Ascending aorta (tissue), 2 donors: ENCODE results near the gene XRCC3. TPM values are rescaled to one million over a fixed set of nuclear protein-coding genes. Genes with fewer than 3 reads are reported as not detected.
A peak's percentile ranks its signal among the peaks of the same experiment; 100 is the strongest.

ENCODE experiments used
- DNase-seq, 2 donors: peaks; one replicate each; pipeline ENCODE4 v3.0.0-alpha.2; 2019; ENCODE audit warnings: low spot score in 2 of 2
- H3K27ac ChIP-seq, 2 donors: fragments of 200-600 bp; sonication (generic); one replicate each; pipeline ENCODE4 v1.5.1; 2016 to 2017; ENCODE audit warnings: mild to moderate bottlenecking in 1 of 2
- H3K27me3 ChIP-seq: fragments of 200-600 bp; sonication (generic); one replicate; pipeline ENCODE4 v1.5.1; 2017
- H3K36me3 ChIP-seq, 2 donors: fragments of 200-600 bp; sonication (generic); one replicate each; pipeline ENCODE4 v1.5.1; 2016
- H3K4me1 ChIP-seq, 2 donors: fragments of 200-600 bp; sonication (generic); one replicate each; pipeline ENCODE4 v1.5.1; 2016 to 2017; ENCODE audit warnings: mild to moderate bottlenecking in 1 of 2
- H3K4me3 ChIP-seq, 2 donors: fragments of 200-600 bp; sonication (generic); one replicate each; pipeline ENCODE4 v1.5.1; 2016 to 2017; ENCODE audit warnings: mild to moderate bottlenecking in 1 of 2
- H3K9me3 ChIP-seq, 2 donors: fragments of 200-600 bp; sonication (generic); one replicate each; pipeline ENCODE4 v1.5.1; 2016
- intact Hi-C: fragments of 100-400 bp; cut with DNase I; formaldehyde crosslinking; loops from one replicate; pipeline ENCODE4 v1.15.1; 2023
- total RNA-seq: library from RNA; depleted of rRNA; stranded (reverse); fragments of >200 nt; gene quantifications from one replicate; pipeline ENCODE4 v1.1.0, GENCODE V29; 2016
- TF ChIP-seq, protein P1 (sequence below), 3 experiments: fragments of 200-600 bp in 2 of 3; fragments of 450-650 bp in 1 of 3; sonication (generic) in 2 of 3; IDR thresholded peaks; one replicate each; pipeline ENCODE4 v1.5.1; 2016 to 2019; ENCODE audit warnings: antibody characterized with exemption in 3 of 3, mild to moderate bottlenecking in 1 of 3, moderate library complexity in 1 of 3

The XRCC3 gene
- total RNA-seq, 1 donor from 2014 or later, result 9.0 TPM

- Histone ChIP-seq H3K36me3 (peaks cover 6 to 10% of the 10 kb centered on the region in 2 donors), H3K4me3 (peak overlapping the region in 1 of 2 donors; percentile 2), H3K27ac (peak overlapping the region; percentile 81 to 83), H3K4me1 (peaks cover 19 to 35% of the 10 kb centered on the region in 2 donors), H3K9me3 (no peaks in the 10 kb centered on the region), H3K27me3 (no peaks in the 10 kb centered on the region)
- TF ChIP-seq, protein P1, sequence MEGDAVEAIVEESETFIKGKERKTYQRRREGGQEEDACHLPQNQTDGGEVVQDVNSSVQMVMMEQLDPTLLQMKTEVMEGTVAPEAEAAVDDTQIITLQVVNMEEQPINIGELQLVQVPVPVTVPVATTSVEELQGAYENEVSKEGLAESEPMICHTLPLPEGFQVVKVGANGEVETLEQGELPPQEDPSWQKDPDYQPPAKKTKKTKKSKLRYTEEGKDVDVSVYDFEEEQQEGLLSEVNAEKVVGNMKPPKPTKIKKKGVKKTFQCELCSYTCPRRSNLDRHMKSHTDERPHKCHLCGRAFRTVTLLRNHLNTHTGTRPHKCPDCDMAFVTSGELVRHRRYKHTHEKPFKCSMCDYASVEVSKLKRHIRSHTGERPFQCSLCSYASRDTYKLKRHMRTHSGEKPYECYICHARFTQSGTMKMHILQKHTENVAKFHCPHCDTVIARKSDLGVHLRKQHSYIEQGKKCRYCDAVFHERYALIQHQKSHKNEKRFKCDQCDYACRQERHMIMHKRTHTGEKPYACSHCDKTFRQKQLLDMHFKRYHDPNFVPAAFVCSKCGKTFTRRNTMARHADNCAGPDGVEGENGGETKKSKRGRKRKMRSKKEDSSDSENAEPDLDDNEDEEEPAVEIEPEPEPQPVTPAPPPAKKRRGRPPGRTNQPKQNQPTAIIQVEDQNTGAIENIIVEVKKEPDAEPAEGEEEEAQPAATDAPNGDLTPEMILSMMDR (IDR thresholded peaks at IDR 0.05), result no peak
- intact Hi-C loops, result loop anchor here (10.0 kb wide), 1 partner anchor 377 kb away; the partner anchor contains the start of gene EIF5
- peak in 1 of 2 donors; percentile 88 for DNase-seq
Observed at GRCh38 chr14:103711516-103712431, 3.5 kb downstream of the XRCC3 start.

- Histone ChIP-seq H3K27ac (peak overlapping the region; percentile 81 to 83), H3K36me3 (peaks cover 13 to 19% of the 10 kb centered on the region in 2 donors), H3K9me3 (no peaks in the 10 kb centered on the region), H3K4me1 (peaks cover 17 to 34% of the 10 kb centered on the region in 2 donors), H3K27me3 (no peaks in the 10 kb centered on the region), H3K4me3 (no peak overlapping the region)
- no peak for DNase-seq
- intact Hi-C loops, result loop anchor here (10.0 kb wide), 1 partner anchor 376 kb away; the partner anchor contains the start of gene EIF5
- TF ChIP-seq, protein P1 (IDR thresholded peaks at IDR 0.05), result no peak
Observed at GRCh38 chr14:103710771-103711377, 4.4 kb downstream of the XRCC3 start.

GRCh38 chr14:103709814-103710213 lies 5.4 kb downstream of the XRCC3 start:
- TF ChIP-seq, protein P1 (IDR thresholded peaks at IDR 0.05), result no peak
- Histone ChIP-seq H3K36me3 (peaks cover 17 to 28% of the 10 kb centered on the region in 2 donors), H3K27me3 (no peaks in the 10 kb centered on the region), H3K9me3 (no peaks in the 10 kb centered on the region), H3K4me1 (peaks cover 17 to 31% of the 10 kb centered on the region in 2 donors), H3K27ac (peak overlapping the region in 1 of 2 donors; percentile 24), H3K4me3 (no peak overlapping the region)
- DNase-seq, result no peak
- intact Hi-C loops, result loop anchor here (10.0 kb wide), 1 partner anchor 375 kb away; the partner anchor contains the start of gene EIF5

DNA sequence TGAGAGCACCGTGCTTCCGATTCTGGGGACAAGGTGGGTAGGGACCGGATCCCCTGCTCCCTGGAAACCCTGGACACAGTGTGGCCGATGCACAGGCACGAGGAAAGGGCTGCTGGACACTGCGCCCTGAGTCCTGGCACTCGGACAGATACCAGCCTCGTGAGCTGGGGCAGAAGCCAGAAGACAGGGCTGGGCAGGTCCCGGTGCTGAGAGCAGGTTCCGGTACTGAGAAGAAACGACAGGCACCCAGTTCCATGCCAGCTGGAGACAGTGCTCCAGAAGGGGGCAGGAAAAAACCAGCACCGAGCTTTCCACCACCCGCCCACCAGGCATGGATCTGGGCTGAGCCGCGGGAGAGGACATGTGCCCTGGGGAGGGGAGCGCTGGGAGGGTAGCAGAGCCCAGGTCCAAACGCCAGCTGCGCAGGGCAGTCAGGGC lies 6.5 kb downstream of the XRCC3 start:
- H3K9me3 ChIP-seq, result no peaks in the 10 kb centered on the region
- no peak overlapping the region for H3K4me3 ChIP-seq
- no peaks in the 10 kb centered on the region for H3K27me3 ChIP-seq
- no peak for DNase-seq
- peaks cover 17 to 25% of the 10 kb centered on the region in 2 donors for H3K4me1 ChIP-seq
- intact Hi-C loops, result no loop called here
- TF ChIP-seq, protein P1 (IDR thresholded peaks at IDR 0.05), result no peak
- peak overlapping the region; percentile 24 to 41 for H3K27ac ChIP-seq
- H3K36me3 ChIP-seq, result peaks cover 20 to 38% of the 10 kb centered on the region in 2 donors

GRCh38 chr14:103707329-103708263 lies 7.7 kb downstream of the XRCC3 start:
- H3K36me3 ChIP-seq, result peaks cover 32 to 50% of the 10 kb centered on the region in 2 donors
- H3K27ac ChIP-seq, result no peak overlapping the region
- no peak for DNase-seq
- intact Hi-C loops, result no loop called here
- peaks cover 14 to 20% of the 10 kb centered on the region in 2 donors for H3K4me1 ChIP-seq
- H3K9me3 ChIP-seq, result no peaks in the 10 kb centered on the region
- H3K4me3 ChIP-seq, result no peak overlapping the region
- TF ChIP-seq, protein P1 (IDR thresholded peaks at IDR 0.05), result no peak
- no peaks in the 10 kb centered on the region for H3K27me3 ChIP-seq
